ENCODE results near the gene AFAP1L2.

GRCh38 chr10:114403541-114404161, 651 bp downstream of the AFAP1L2 start:
- TF ChIP-seq CTCF (IDR thresholded peaks at IDR 0.05), result peak in 1 of 3 donors; percentile 23
- no peak for TF ChIP-seq POLR2A (IDR thresholded peaks at IDR 0.05)
- no peak for TF ChIP-seq POLR2AphosphoS5 (IDR thresholded peaks at IDR 0.05)
